PC-9 (cell line): ENCODE results near the gene STOML3.

Source experiments
- EZH2 ChIP-seq: fragments of 200-600 bp; sonication (generic); IDR thresholded peaks from 2 replicates; pipeline ENCODE4 v1.8.0; 2017; ENCODE audit warnings: antibody characterized with exemption, low read depth
- TF ChIP-seq, protein P1 (sequence below): fragments of 200-600 bp; sonication (generic); conservative IDR thresholded peaks from 2 replicates; pipeline ENCODE4 v1.6.1; 2017; ENCODE audit warnings: mixed run types, antibody characterized with exemption, mild to moderate bottlenecking, moderate library complexity

DNA sequence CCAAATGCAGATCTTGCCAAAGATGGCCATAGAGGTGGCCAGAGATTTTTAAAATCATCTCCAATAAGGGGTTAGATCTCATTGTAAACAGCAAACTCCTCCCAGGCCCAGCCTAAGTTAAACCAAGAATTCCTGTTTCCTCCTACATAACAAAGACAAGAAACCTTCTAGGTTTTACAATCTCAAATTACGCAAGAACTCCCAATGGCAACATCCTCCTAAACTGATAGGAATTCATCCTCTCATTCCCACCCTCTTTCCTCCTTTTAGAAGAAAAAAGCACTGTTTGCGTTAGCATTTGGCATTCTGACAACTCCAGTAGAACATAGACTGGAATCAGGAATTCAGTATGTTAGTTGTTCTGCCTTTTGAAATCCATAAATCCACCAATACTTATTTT lies 32.7 kb upstream of the STOML3 start:
- TF ChIP-seq, protein P1, sequence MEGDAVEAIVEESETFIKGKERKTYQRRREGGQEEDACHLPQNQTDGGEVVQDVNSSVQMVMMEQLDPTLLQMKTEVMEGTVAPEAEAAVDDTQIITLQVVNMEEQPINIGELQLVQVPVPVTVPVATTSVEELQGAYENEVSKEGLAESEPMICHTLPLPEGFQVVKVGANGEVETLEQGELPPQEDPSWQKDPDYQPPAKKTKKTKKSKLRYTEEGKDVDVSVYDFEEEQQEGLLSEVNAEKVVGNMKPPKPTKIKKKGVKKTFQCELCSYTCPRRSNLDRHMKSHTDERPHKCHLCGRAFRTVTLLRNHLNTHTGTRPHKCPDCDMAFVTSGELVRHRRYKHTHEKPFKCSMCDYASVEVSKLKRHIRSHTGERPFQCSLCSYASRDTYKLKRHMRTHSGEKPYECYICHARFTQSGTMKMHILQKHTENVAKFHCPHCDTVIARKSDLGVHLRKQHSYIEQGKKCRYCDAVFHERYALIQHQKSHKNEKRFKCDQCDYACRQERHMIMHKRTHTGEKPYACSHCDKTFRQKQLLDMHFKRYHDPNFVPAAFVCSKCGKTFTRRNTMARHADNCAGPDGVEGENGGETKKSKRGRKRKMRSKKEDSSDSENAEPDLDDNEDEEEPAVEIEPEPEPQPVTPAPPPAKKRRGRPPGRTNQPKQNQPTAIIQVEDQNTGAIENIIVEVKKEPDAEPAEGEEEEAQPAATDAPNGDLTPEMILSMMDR: no peak
- no peak for TF ChIP-seq EZH2
